Fibroblast of mammary gland (primary cell): ENCODE measurements around the gene EHD4.

Experiments used
- DNase-seq: peaks from one replicate; pipeline ENCODE4 v3.0.0-alpha.2; 2010; ENCODE audit warnings: low read depth
- H3K4me3 ChIP-seq: 2 replicates; pipeline ENCODE4 v1.5.1; 2011; ENCODE audit warnings: low read depth, mild to moderate bottlenecking, low read length, moderate library complexity; ENCODE audit not compliant: control insufficient read depth
- CTCF ChIP-seq: conservative IDR thresholded peaks from 2 replicates; pipeline ENCODE4 v1.5.1; 2011; ENCODE audit warnings: low read depth, low read length, inconsistent platforms; ENCODE audit not compliant: control insufficient read depth, insufficient read depth

Gene EHD4

DNA sequence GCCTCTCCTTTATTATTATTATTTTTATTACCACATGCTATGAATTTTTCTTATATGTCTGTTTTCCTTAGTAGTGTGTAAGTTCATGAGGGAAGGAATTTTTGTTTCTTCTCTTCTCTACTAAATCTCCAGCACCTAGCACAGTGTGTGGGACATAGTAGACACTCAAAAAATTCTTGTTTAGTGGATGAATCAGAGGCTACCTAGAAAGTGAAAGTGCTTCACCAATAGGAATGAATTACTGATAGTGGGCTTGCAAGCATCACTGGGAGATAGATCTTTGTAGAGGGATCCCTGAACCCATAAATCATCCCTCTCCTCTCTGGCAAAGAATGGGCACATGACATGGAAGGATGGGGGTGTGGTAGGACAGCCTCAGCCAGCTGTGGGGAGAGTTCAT, 87.0 kb downstream of the EHD4 start:
- H3K4me3 ChIP-seq = no peak overlapping the region
- DNase-seq = no peak
- TF ChIP-seq CTCF = no peak

DNA sequence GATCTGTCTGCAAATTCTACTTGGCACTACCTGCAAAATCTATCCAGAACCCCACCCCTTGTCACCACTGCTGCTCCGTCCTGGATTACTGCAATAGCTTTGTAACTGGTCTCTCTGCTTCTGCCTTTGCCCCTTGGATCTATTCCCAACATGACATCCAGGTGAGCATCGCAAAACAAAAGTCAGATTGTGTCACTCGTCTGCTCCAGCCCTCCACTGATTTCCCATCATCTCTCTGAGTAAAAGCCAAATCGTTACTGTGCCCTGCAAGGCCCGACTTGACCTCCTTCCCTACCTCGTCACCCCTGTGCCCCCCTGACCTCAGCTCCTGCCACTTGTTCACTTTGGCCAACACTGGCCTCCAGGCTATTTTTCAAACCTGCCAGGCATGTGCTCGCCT, 87.9 kb downstream of the EHD4 start:
- no peak for DNase-seq
- H3K4me3 ChIP-seq = no peak overlapping the region
- no peak for TF ChIP-seq CTCF

DNA sequence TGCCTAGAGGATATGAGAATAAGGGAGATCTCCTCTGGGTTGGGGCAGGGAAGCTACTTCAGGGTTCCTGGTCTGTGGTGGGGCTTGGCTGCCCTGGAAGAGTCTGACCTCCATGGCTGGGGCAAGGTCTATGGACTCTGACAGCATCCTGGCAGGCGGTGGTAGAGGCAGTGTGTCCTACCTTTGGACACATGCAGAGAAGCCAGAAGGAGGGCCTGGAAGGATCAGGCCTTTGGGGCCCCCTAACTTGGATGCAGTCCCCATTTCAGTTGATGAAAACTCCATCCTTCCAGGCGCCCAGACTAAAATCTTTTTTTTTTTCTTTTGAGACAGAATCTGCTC, 88.9 kb downstream of the EHD4 start:
- no peak for DNase-seq
- TF ChIP-seq CTCF = no peak
- H3K4me3 ChIP-seq = no peak overlapping the region

DNA sequence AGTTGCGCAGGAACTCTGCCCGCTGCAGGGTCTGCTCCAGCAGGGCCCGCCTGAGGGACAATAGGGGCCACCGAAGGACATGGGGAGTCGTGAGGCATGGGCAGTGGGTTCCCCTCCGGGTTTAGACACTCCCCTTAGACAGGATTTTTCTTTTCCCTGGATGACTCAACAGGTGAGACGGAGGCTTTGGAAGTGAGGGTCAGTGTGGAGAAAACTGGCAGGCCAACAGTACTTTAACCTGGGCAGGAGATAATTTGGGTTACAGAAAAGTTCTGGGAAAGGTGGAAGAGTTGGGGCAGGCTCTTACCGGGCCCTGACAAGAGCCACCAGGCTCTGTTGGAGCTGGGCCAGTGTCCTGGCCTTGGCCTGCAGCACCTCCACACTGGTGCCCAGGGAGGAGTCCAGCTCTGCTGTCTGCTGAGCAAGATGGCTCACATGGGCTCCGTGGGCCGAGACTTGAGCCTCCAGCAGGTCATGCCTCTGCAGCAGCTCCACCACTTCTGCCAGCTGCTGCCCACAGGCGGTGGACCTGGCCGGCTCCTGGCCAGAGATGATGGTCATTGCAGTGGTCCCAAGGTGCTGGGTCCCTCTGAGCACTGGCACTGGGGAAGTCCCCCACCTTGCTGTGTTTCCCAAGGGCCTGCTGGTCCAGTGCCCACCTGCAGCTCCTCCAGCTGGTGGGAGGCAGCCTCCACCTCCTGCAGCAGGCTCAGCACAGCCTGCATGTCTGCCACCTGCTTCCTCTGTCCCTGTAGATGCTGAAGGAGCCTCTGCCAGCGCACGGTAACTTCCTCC, 89.5 kb downstream of the EHD4 start:
- no peak for TF ChIP-seq CTCF
- no peak overlapping the region for H3K4me3 ChIP-seq
- no peak for DNase-seq

GRCh38 chr15:41881920-41882688, 90.3 kb downstream of the EHD4 start:
- H3K4me3 ChIP-seq = no peak overlapping the region
- no peak for DNase-seq
- TF ChIP-seq CTCF = no peak

GRCh38 chr15:41881550-41881919, 90.8 kb downstream of the EHD4 start:
- H3K4me3 ChIP-seq = no peak overlapping the region
- no peak for DNase-seq
- no peak for TF ChIP-seq CTCF
